HCT116 (cell line): ENCODE results near the gene DPP6. TPM values are rescaled to one million over a fixed set of nuclear protein-coding genes. Genes with fewer than 3 reads are reported as not detected.

Experiments used
- ATAC-seq: fragments of 200-7000 bp; cut with Tn5 transposase; 2 replicates; pipeline ENCODE4 v1.9.1; 2020; ENCODE audit warnings: mild to moderate bottlenecking, moderate library complexity
- BruUV-seq: library from RNA; stranded (reverse); fragments of 400-500 nt; replicated peaks from 2 replicates; lab custom pipeline; 2021; lab: Mats Ljungman, UMichigan
- CTCF ChIA-PET: fragments of 300-600 bp; sonication (Branson Sonifier 250); formaldehyde crosslinking; loops from one replicate; lab custom pipeline; 2021; ENCODE audit warnings: antibody characterized with exemption; lab: Charles Lee
- POLR2A ChIA-PET: fragments of 300-600, 350-600 bp; sonication (Branson Sonifier 250); formaldehyde crosslinking; loops from one replicate; lab custom pipeline; 2021; ENCODE audit warnings: antibody characterized with exemption; lab: Charles Lee
- RAD21 ChIA-PET, 2 experiments: fragments of 300-600 bp; sonication (Branson Sonifier 250); formaldehyde crosslinking; loops; one replicate each; lab custom pipeline; 2023; ENCODE audit warnings: low total read pairs in 2 of 2; ENCODE audit not compliant: uncharacterized antibody in 2 of 2, unreplicated experiment in 2 of 2, low non-redundant PET in 1 of 2; lab: Charles Lee
- DNase-seq: peaks from one replicate; pipeline ENCODE4 v3.0.0-alpha.2; 2010; ENCODE audit warnings: low read depth, low spot score
- H2AFZ ChIP-seq: fragments of 200-600 bp; shearing (Covaris generic), sonication (generic); 2 replicates; pipeline ENCODE4 v1.6.1; 2017; ENCODE audit warnings: low read depth, mixed run types, mixed read lengths, antibody characterized with exemption, low read length; ENCODE audit not compliant: poor library complexity, severe bottlenecking
- H3K27ac ChIP-seq: 2 replicates; pipeline ENCODE4 v1.5.1; 2012; ENCODE audit warnings: low read depth, low read length
- H3K27me3 ChIP-seq: fragments of 200-600 bp; sonication (generic); 2 replicates; pipeline ENCODE4 v1.6.1; 2016; ENCODE audit warnings: mixed run types, low read length, mixed read lengths; ENCODE audit not compliant: insufficient read depth
- H3K36me3 ChIP-seq, 2 experiments: fragments of 200-500 bp in 1 of 2; fragments of 200-600 bp in 1 of 2; sonication (Bioruptor generic) in 1 of 2; sonication (generic) in 1 of 2; 2 replicates each; pipeline versions ENCODE4 v1.5.1 to v1.6.1; 2014 to 2016; ENCODE audit warnings: low read length in 2 of 2, inconsistent platforms in 1 of 2, mixed read lengths in 1 of 2, mixed run types in 1 of 2; ENCODE audit not compliant: insufficient read depth in 2 of 2, control insufficient read depth in 1 of 2
- H3K4me1 ChIP-seq, 2 experiments: fragments of 200-600 bp in 1 of 2; sonication (generic) in 1 of 2; 2 replicates each; pipeline versions ENCODE4 v1.5.1 to v1.6.1; 2012 to 2017; ENCODE audit warnings: low read length in 2 of 2, inconsistent platforms in 1 of 2, mild to moderate bottlenecking in 1 of 2, mixed read lengths in 1 of 2, mixed run types in 1 of 2, moderate library complexity in 1 of 2; ENCODE audit not compliant: insufficient read depth in 2 of 2, control insufficient read depth in 1 of 2
- H3K4me2 ChIP-seq: fragments of 200-600 bp; sonication (generic); 2 replicates; pipeline ENCODE4 v1.6.1; 2017; ENCODE audit warnings: mixed run types, low read length, mixed read lengths
- H3K4me3 ChIP-seq, 2 experiments: fragments of 200-600 bp in 1 of 2; sonication (generic) in 1 of 2; replicated peaks in 1 of 2; 2 replicates each; pipeline ENCODE4 v1.5.1; 2011 to 2016; ENCODE audit warnings: low read length in 2 of 2, control low read depth in 1 of 2, low read depth in 1 of 2, mild to moderate bottlenecking in 1 of 2, mixed read lengths in 1 of 2, mixed run types in 1 of 2
- H3K79me2 ChIP-seq: fragments of 200-600 bp; sonication (generic); 2 replicates; pipeline ENCODE4 v1.6.1; 2017; ENCODE audit warnings: mild to moderate bottlenecking, mixed run types, low read length, moderate library complexity, mixed read lengths; ENCODE audit not compliant: insufficient read depth
- H3K9ac ChIP-seq: fragments of 200-600 bp; sonication (generic); 2 replicates; pipeline ENCODE4 v1.6.1; 2016; ENCODE audit warnings: low read length, mixed read lengths
- H3K9me2 ChIP-seq: fragments of 200-600 bp; sonication (generic), shearing (Covaris generic); 2 replicates; pipeline ENCODE4 v1.6.1; 2017; ENCODE audit warnings: mixed run types, mild to moderate bottlenecking, moderate library complexity; ENCODE audit not compliant: insufficient read depth
- H3K9me3 ChIP-seq, 2 experiments: fragments of 200-500 bp in 1 of 2; fragments of 200-600 bp in 1 of 2; sonication (Bioruptor generic) in 1 of 2; sonication (generic) in 1 of 2; 2 replicates each; pipeline ENCODE4 v1.6.1; 2014 to 2017; ENCODE audit warnings: low read length in 2 of 2, mixed read lengths in 2 of 2, inconsistent platforms in 1 of 2, low read depth in 1 of 2, mild to moderate bottlenecking in 1 of 2, mixed run types in 1 of 2, moderate library complexity in 1 of 2; ENCODE audit not compliant: control insufficient read depth in 1 of 2, insufficient read depth in 1 of 2
- H4K20me1 ChIP-seq: fragments of 200-600 bp; sonication (generic), shearing (Covaris generic); 2 replicates; pipeline ENCODE4 v1.6.1; 2017; ENCODE audit warnings: mixed run types, mild to moderate bottlenecking, moderate library complexity; ENCODE audit not compliant: insufficient read depth
- CBX3 ChIP-seq: IDR thresholded peaks from 2 replicates; pipeline ENCODE4 v1.6.1; 2012; ENCODE audit warnings: low read depth
- CEBPB ChIP-seq: IDR thresholded peaks from 2 replicates; pipeline ENCODE4 v1.6.1; 2012; ENCODE audit warnings: low read depth
- ELF1 ChIP-seq: IDR thresholded peaks from 2 replicates; pipeline ENCODE4 v1.6.1; 2012; ENCODE audit warnings: low read depth, borderline replicate concordance
- EZH2 ChIP-seq: fragments of 200-600 bp; sonication (generic); IDR thresholded peaks from 2 replicates; pipeline ENCODE4 v1.6.1; 2017; ENCODE audit warnings: antibody characterized with exemption, mixed run types
- EZH2phosphoT487 ChIP-seq: fragments of 200-600 bp; IDR thresholded peaks from 2 replicates; pipeline ENCODE4 v1.6.1; 2018; ENCODE audit warnings: antibody characterized with exemption, borderline replicate concordance
- FOSL1 ChIP-seq: IDR thresholded peaks from 2 replicates; pipeline ENCODE4 v1.6.1; 2012; ENCODE audit warnings: low read depth
- POLR2A ChIP-seq: IDR thresholded peaks from 2 replicates; pipeline ENCODE4 v1.7.0; 2011; ENCODE audit warnings: borderline replicate concordance; ENCODE audit not compliant: insufficient read depth, insufficient read length; ENCODE audit errors: extremely low read depth
- SRF ChIP-seq: IDR thresholded peaks from 2 replicates; pipeline ENCODE4 v1.6.1; 2012; ENCODE audit warnings: low read depth
- TCF7L2 ChIP-seq: IDR thresholded peaks from 2 replicates; pipeline ENCODE4 v1.7.0; 2011; ENCODE audit warnings: borderline replicate concordance, inconsistent platforms; ENCODE audit not compliant: insufficient read depth, insufficient read length; ENCODE audit errors: extremely low read depth
- YY1 ChIP-seq: IDR thresholded peaks from 2 replicates; pipeline ENCODE4 v1.6.1; 2011; ENCODE audit warnings: low read length, low read depth, moderate library complexity, mild to moderate bottlenecking; ENCODE audit not compliant: insufficient replicate concordance; ENCODE audit errors: extremely low read depth
- ZFX ChIP-seq: fragments of 450-650 bp; IDR thresholded peaks from 2 replicates; pipeline ENCODE4 v1.6.1; 2017
- ZNF274 ChIP-seq: fragments of 200-500 bp; sonication (Bioruptor generic); IDR thresholded peaks from 2 replicates; pipeline ENCODE4 v1.6.1; 2014; ENCODE audit warnings: mild to moderate bottlenecking, low read depth, low read length, inconsistent platforms
- intact Hi-C: fragments of 100-400 bp; cut with micrococcal nuclease; formaldehyde crosslinking; loops from 2 replicates; pipeline ENCODE4 v1.10.0; 2022
- total RNA-seq: library from RNA; stranded (reverse); gene quantifications from one replicate; pipeline ENCODE4 v1.2.1, GENCODE V29; 2021; ENCODE audit not compliant: unreplicated experiment
- TF ChIP-seq, protein P1 (sequence below): IDR thresholded peaks from 2 replicates; pipeline ENCODE4 v1.6.1; 2011; ENCODE audit warnings: mild to moderate bottlenecking, low read length, moderate library complexity; ENCODE audit not compliant: insufficient replicate concordance; ENCODE audit errors: extremely low read depth
- TF ChIP-seq, protein P2 (sequence below), 3 experiments: fragments of 200-600 bp in 1 of 3; sonication (generic) in 1 of 3; IDR thresholded peaks in 2 of 3; conservative IDR thresholded peaks in 1 of 3; 2 replicates each; pipeline ENCODE4 v1.5.1; 2012 to 2017; ENCODE audit warnings: low read depth in 2 of 3, low read length in 2 of 3, antibody characterized with exemption in 1 of 3, borderline replicate concordance in 1 of 3, control low read depth in 1 of 3, mild to moderate bottlenecking in 1 of 3, mixed read lengths in 1 of 3, mixed run types in 1 of 3, moderate library complexity in 1 of 3; ENCODE audit not compliant: insufficient read depth in 1 of 3
- TF ChIP-seq, protein P3 (sequence below): IDR thresholded peaks from 2 replicates; pipeline ENCODE4 v1.6.1; 2012
- TF ChIP-seq, protein P4 (sequence below): IDR thresholded peaks from 2 replicates; pipeline ENCODE4 v1.6.1; 2012; ENCODE audit warnings: low read depth

Gene DPP6
- total RNA-seq, 1 experiment from 2014 or later = not detected

DNA sequence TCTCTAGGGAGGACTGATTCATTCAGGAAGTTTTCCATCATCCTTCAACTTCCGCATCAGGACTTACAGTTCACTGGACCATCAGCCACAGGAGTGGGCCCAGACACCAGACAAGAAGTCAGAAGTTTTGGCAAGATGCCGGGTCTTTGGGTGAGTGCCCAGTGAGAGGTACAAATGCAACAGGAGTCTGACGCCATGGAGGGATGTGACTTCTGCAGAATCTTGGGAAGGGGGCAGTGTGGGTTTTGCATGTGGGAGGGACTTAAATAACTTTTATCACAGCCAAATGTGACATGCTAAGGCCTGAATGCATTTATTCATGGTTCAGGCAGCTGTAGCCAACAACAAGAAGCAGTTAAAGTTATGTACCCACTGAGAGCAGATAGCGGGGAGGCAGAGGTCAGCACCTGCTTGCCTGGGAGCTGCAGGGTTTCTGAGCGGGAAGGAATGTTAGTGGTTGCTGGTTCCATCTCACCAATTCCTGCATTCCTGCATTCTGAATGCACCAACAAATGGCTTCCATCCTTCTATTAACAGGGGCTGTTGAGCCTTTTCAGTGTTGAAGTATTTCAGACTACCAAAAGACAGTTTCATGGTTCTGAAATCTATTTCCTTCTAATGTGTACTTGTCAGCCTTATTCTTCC lies 575.6 kb downstream of the DPP6 start:
- POLR2A ChIA-PET = no interaction called here
- H3K9me3 ChIP-seq = no peaks in the 10 kb centered on the region; a peak in 1 of 4 replicates
- RAD21 ChIA-PET = no interaction called here

More for the DNA sequence above, 575.6 kb downstream of the DPP6 start:
- Histone ChIP-seq H3K4me3 (no peak overlapping the region), H3K27me3 (no peaks in the 10 kb centered on the region), H4K20me1 (no peaks in the 10 kb centered on the region), H3K36me3 (no peaks in the 10 kb centered on the region), H3K4me2 (no peak overlapping the region), H2AFZ (no peak overlapping the region), H3K79me2 (no peaks in the 10 kb centered on the region), H3K9me2 (no peaks in the 10 kb centered on the region), H3K27ac (no peak overlapping the region), H3K9ac (no peak overlapping the region), H3K4me1 (no peaks in the 10 kb centered on the region)
- DNase-seq (no peak), ATAC-seq (no peak)
- TF ChIP-seq TCF7L2 (no peak), SRF (no peak), ZFX (no peak), CBX3 (no peak), YY1 (no peak), POLR2A (no peak), ZNF274 (no peak), EZH2phosphoT487 (no peak), FOSL1 (no peak), CEBPB (no peak), EZH2 (no peak), ELF1 (no peak)
- TF ChIP-seq, protein P1, sequence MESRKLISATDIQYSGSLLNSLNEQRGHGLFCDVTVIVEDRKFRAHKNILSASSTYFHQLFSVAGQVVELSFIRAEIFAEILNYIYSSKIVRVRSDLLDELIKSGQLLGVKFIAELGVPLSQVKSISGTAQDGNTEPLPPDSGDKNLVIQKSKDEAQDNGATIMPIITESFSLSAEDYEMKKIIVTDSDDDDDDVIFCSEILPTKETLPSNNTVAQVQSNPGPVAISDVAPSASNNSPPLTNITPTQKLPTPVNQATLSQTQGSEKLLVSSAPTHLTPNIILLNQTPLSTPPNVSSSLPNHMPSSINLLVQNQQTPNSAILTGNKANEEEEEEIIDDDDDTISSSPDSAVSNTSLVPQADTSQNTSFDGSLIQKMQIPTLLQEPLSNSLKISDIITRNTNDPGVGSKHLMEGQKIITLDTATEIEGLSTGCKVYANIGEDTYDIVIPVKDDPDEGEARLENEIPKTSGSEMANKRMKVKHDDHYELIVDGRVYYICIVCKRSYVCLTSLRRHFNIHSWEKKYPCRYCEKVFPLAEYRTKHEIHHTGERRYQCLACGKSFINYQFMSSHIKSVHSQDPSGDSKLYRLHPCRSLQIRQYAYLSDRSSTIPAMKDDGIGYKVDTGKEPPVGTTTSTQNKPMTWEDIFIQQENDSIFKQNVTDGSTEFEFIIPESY = no peak
- TF ChIP-seq, protein P2, sequence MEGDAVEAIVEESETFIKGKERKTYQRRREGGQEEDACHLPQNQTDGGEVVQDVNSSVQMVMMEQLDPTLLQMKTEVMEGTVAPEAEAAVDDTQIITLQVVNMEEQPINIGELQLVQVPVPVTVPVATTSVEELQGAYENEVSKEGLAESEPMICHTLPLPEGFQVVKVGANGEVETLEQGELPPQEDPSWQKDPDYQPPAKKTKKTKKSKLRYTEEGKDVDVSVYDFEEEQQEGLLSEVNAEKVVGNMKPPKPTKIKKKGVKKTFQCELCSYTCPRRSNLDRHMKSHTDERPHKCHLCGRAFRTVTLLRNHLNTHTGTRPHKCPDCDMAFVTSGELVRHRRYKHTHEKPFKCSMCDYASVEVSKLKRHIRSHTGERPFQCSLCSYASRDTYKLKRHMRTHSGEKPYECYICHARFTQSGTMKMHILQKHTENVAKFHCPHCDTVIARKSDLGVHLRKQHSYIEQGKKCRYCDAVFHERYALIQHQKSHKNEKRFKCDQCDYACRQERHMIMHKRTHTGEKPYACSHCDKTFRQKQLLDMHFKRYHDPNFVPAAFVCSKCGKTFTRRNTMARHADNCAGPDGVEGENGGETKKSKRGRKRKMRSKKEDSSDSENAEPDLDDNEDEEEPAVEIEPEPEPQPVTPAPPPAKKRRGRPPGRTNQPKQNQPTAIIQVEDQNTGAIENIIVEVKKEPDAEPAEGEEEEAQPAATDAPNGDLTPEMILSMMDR (IDR thresholded peaks at IDR 0.05 in 2 of 3, conservative IDR thresholded peaks at IDR 0.05 in 1 of 3; ENCODE audit: borderline replicate concordance in 1 of 3, insufficient read depth in 1 of 3, low read depth in 2 of 3, low read length in 2 of 3) = no peak
- TF ChIP-seq, protein P3, sequence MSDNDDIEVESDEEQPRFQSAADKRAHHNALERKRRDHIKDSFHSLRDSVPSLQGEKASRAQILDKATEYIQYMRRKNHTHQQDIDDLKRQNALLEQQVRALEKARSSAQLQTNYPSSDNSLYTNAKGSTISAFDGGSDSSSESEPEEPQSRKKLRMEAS = no peak
- TF ChIP-seq, protein P4, sequence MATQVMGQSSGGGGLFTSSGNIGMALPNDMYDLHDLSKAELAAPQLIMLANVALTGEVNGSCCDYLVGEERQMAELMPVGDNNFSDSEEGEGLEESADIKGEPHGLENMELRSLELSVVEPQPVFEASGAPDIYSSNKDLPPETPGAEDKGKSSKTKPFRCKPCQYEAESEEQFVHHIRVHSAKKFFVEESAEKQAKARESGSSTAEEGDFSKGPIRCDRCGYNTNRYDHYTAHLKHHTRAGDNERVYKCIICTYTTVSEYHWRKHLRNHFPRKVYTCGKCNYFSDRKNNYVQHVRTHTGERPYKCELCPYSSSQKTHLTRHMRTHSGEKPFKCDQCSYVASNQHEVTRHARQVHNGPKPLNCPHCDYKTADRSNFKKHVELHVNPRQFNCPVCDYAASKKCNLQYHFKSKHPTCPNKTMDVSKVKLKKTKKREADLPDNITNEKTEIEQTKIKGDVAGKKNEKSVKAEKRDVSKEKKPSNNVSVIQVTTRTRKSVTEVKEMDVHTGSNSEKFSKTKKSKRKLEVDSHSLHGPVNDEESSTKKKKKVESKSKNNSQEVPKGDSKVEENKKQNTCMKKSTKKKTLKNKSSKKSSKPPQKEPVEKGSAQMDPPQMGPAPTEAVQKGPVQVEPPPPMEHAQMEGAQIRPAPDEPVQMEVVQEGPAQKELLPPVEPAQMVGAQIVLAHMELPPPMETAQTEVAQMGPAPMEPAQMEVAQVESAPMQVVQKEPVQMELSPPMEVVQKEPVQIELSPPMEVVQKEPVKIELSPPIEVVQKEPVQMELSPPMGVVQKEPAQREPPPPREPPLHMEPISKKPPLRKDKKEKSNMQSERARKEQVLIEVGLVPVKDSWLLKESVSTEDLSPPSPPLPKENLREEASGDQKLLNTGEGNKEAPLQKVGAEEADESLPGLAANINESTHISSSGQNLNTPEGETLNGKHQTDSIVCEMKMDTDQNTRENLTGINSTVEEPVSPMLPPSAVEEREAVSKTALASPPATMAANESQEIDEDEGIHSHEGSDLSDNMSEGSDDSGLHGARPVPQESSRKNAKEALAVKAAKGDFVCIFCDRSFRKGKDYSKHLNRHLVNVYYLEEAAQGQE = no peak
- no TSS peak for BruUV-seq
- CTCF ChIA-PET = no interaction called here
- intact Hi-C loops = no loop called here
